ENCODE results near the gene COL25A1.
A peak's percentile ranks its signal among the peaks of the same experiment; 100 is the strongest.

Gene COL25A1

GRCh38 chr4:108834835-108835384 is 467.5 kb downstream of the COL25A1 start:
- no peak for TF ChIP-seq POLR2A (IDR thresholded peaks at IDR 0.05; ENCODE audit: extremely low read depth, insufficient read length)
- no peak for TF ChIP-seq MYC (IDR thresholded peaks at IDR 0.05; ENCODE audit: low read depth, low read length)
- peak; percentile 48 for TF ChIP-seq CTCF (IDR thresholded peaks at IDR 0.05; ENCODE audit: low read depth, low read length)
- TF ChIP-seq, protein P1, sequence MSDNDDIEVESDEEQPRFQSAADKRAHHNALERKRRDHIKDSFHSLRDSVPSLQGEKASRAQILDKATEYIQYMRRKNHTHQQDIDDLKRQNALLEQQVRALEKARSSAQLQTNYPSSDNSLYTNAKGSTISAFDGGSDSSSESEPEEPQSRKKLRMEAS (IDR thresholded peaks at IDR 0.05; ENCODE audit: low read depth, low read length), result no peak
- no peak overlapping the region for H3K4me3 ChIP-seq (ENCODE audit: low read depth, low read length)
- DNase-seq (ENCODE audit: low read depth), result peak; percentile 32

- TF ChIP-seq MYC (IDR thresholded peaks at IDR 0.05; ENCODE audit: low read depth, low read length), result no peak
- TF ChIP-seq CTCF (IDR thresholded peaks at IDR 0.05; ENCODE audit: low read depth, low read length), result no peak
- TF ChIP-seq, protein P1 (IDR thresholded peaks at IDR 0.05; ENCODE audit: low read depth, low read length), result no peak
- TF ChIP-seq POLR2A (IDR thresholded peaks at IDR 0.05; ENCODE audit: extremely low read depth, insufficient read length), result no peak
- DNase-seq (ENCODE audit: low read depth), result no peak
- no peak overlapping the region for H3K4me3 ChIP-seq (ENCODE audit: low read depth, low read length)
Observed at GRCh38 chr4:108834166-108834834, 468.2 kb downstream of the COL25A1 start.

DNA sequence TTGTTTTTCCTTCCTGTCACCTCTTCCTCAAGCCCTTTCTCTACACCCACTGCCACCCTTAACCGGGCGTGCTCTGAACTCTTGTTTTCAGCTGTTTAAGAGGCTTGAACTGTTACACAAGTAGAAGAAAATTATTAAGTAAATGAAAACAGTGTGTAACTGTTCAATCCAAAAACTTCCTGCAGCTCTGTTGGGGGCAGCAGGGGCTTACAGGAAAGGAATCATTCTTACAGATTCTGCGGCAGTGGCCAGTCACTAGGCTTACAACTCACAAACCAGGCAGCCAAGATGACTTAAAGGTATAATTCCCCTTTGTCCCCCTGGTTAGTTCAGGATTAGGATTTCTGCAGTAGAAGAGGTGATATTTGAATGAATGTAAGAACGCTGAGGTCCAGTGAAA is 469.4 kb downstream of the COL25A1 start:
- no peak for DNase-seq (ENCODE audit: low read depth)
- no peak for TF ChIP-seq POLR2A (IDR thresholded peaks at IDR 0.05; ENCODE audit: extremely low read depth, insufficient read length)
- TF ChIP-seq MYC (IDR thresholded peaks at IDR 0.05; ENCODE audit: low read depth, low read length), result no peak
- TF ChIP-seq, protein P1 (IDR thresholded peaks at IDR 0.05; ENCODE audit: low read depth, low read length), result no peak
- no peak for TF ChIP-seq CTCF (IDR thresholded peaks at IDR 0.05; ENCODE audit: low read depth, low read length)
- H3K4me3 ChIP-seq (ENCODE audit: low read depth, low read length), result no peak overlapping the region

- TF ChIP-seq MYC (IDR thresholded peaks at IDR 0.05; ENCODE audit: low read depth, low read length), result no peak
- TF ChIP-seq, protein P1 (IDR thresholded peaks at IDR 0.05; ENCODE audit: low read depth, low read length), result no peak
- no peak overlapping the region for H3K4me3 ChIP-seq (ENCODE audit: low read depth, low read length)
- no peak for DNase-seq (ENCODE audit: low read depth)
Observed at GRCh38 chr4:108831886-108832285, 470.6 kb downstream of the COL25A1 start.

- H3K4me3 ChIP-seq (ENCODE audit: low read depth, low read length), result no peak overlapping the region
- no peak for DNase-seq (ENCODE audit: low read depth)
- TF ChIP-seq POLR2A (IDR thresholded peaks at IDR 0.05; ENCODE audit: extremely low read depth, insufficient read length), result no peak
- TF ChIP-seq, protein P1 (IDR thresholded peaks at IDR 0.05; ENCODE audit: low read depth, low read length), result no peak
Observed at GRCh38 chr4:108831291-108831690, 471.2 kb downstream of the COL25A1 start.

- TF ChIP-seq CTCF (IDR thresholded peaks at IDR 0.05; ENCODE audit: low read depth, low read length), result no peak
- no peak overlapping the region for H3K4me3 ChIP-seq (ENCODE audit: low read depth, low read length)
- DNase-seq (ENCODE audit: low read depth), result no peak
Observed at GRCh38 chr4:108830509-108831244, 471.8 kb downstream of the COL25A1 start.

Data from NB4 (cell line).